ENCODE measurements around the gene HERC6. TPM values are rescaled to one million over a fixed set of nuclear protein-coding genes. Genes with fewer than 3 reads are reported as not detected.

The HERC6 gene
- total RNA-seq, 1 experiment from 2014 or later = 0.32 TPM

- Histone ChIP-seq H3K9me3 (ENCODE audit: low read depth, low read length, poor library complexity, severe bottlenecking) (no peaks in the 10 kb centered on the region), H3K4me3 (ENCODE audit: low read depth, low read length, poor library complexity, severe bottlenecking) (no peak overlapping the region), H3K27me3 (replicated peaks; ENCODE audit: insufficient read depth, low read depth, low read length, poor library complexity) (no peaks in the 10 kb centered on the region), H3K36me3 (ENCODE audit: insufficient read depth, low read length, poor library complexity, severe bottlenecking) (no peaks in the 10 kb centered on the region), H3K4me1 (ENCODE audit: insufficient read depth, low read length, poor library complexity, severe bottlenecking) (no peaks in the 10 kb centered on the region), H3K27ac (ENCODE audit: low read depth, low read length, poor library complexity, severe bottlenecking) (no peak overlapping the region)
- no peak for DNase-seq (ENCODE audit: low spot score)
- ChIA-PET CTCF (no interaction called here), POLR2A (ENCODE audit: low non-redundant PET) (no interaction called here)
- BruUV-seq (replicated peaks) = no TSS peak
- intact Hi-C loops (cut with micrococcal nuclease; ENCODE audit: unreplicated experiment) = no loop called here
- TF ChIP-seq CTCF (conservative IDR thresholded peaks at IDR 0.05; ENCODE audit: low read depth, low read length) = no peak
- no peak for TF ChIP-seq EZH2 (IDR thresholded peaks at IDR 0.05; ENCODE audit: borderline replicate concordance, low read depth, low read length, poor library complexity, severe bottlenecking)
These were observed 110.6 kb downstream of the HERC6 start for GRCh38 chr4:88489100-88489761.

Other genes with a start within 250 kb of the HERC6 start
- gene ABCG2, start 220.2 kb upstream of the HERC6 start, total RNA-seq (2021) = not detected in 2 replicates
- 2.7 and 4.6 TPM in 2 replicates for gene PPM1K, start 94.3 kb upstream of the HERC6 start, total RNA-seq (2021)
- gene HERC5, start 78.3 kb downstream of the HERC6 start, total RNA-seq (2021) = 0.54 and 1.2 TPM in 2 replicates
- gene PYURF, start 144.9 kb downstream of the HERC6 start, total RNA-seq (2021) = 38.8 and 41.2 TPM in 2 replicates
- gene HERC3, start 213.6 kb downstream of the HERC6 start, total RNA-seq (2021) = 0.71 and 1.0 TPM in 2 replicates